Nephron (organoid): ENCODE results near the gene OR52E1.

Source experiments
- H3K27ac Mint-ChIP-seq, 3 experiments: 2 replicates each; pipeline ENCODE4 v1.8.0; 2020; ENCODE audit warnings: mixed read lengths in 3 of 3, mild to moderate bottlenecking in 2 of 3, moderate library complexity in 1 of 3
- H3K27me3 Mint-ChIP-seq: 2 replicates; pipeline ENCODE4 v1.8.0; 2021; ENCODE audit warnings: low read depth, mild to moderate bottlenecking, moderate library complexity, mixed read lengths
- H3K36me3 Mint-ChIP-seq: 2 replicates; pipeline ENCODE4 v1.8.0; 2020; ENCODE audit warnings: low read depth, mixed read lengths
- H3K4me1 Mint-ChIP-seq: 2 replicates; pipeline ENCODE4 v1.8.0; 2020; ENCODE audit warnings: mixed read lengths
- H3K4me3 Mint-ChIP-seq, 3 experiments: 2 replicates each; pipeline ENCODE4 v1.8.0; 2020; ENCODE audit warnings: mild to moderate bottlenecking in 3 of 3, mixed read lengths in 3 of 3, moderate library complexity in 2 of 3
- H3K9me3 Mint-ChIP-seq: 2 replicates; pipeline ENCODE4 v1.8.0; 2020; ENCODE audit warnings: mixed read lengths
- CTCF ChIP-seq, 3 experiments: fragments of 200-600 bp; sonication (generic); IDR thresholded peaks; one replicate each; pipeline ENCODE4 v1.5.0; 2021; ENCODE audit warnings: antibody characterized with exemption in 3 of 3; ENCODE audit not compliant: unreplicated experiment in 3 of 3

Gene OR52E1

GRCh38 chr11:5069272-5069671, at the start of gene OR52E1:
Gene OR52E1 (plus strand): TSS chr11:5069572.
- Mint-ChIP-seq H3K9me3 (no peaks in the 10 kb centered on the region), H3K27me3 (no peaks in the 10 kb centered on the region), H3K4me3 (no peak within 1 kb of the TSS)

GRCh38 chr11:5021996-5022395, 47.4 kb upstream of the OR52E1 start:
- no peak overlapping the region for H3K4me3 Mint-ChIP-seq
- H3K36me3 Mint-ChIP-seq, result no peaks in the 10 kb centered on the region
- H3K27ac Mint-ChIP-seq, result no peak overlapping the region
- TF ChIP-seq CTCF (IDR thresholded peaks at IDR 0.05; ENCODE audit: unreplicated experiment in 3 of 3), result no peak
- H3K4me1 Mint-ChIP-seq, result no peaks in the 10 kb centered on the region
- H3K27me3 Mint-ChIP-seq, result no peaks in the 10 kb centered on the region
- H3K9me3 Mint-ChIP-seq, result peaks cover 26% of the 10 kb centered on the region

More at GRCh38 chr11:5069272-5069671, at the start of gene OR52E1:
- H3K27ac Mint-ChIP-seq, result no peak within 1 kb of the TSS
- H3K4me1 Mint-ChIP-seq, result no peaks in the 10 kb centered on the region
- TF ChIP-seq CTCF (IDR thresholded peaks at IDR 0.05; ENCODE audit: unreplicated experiment in 3 of 3), result no peak
- no peaks in the 10 kb centered on the region for H3K36me3 Mint-ChIP-seq

DNA sequence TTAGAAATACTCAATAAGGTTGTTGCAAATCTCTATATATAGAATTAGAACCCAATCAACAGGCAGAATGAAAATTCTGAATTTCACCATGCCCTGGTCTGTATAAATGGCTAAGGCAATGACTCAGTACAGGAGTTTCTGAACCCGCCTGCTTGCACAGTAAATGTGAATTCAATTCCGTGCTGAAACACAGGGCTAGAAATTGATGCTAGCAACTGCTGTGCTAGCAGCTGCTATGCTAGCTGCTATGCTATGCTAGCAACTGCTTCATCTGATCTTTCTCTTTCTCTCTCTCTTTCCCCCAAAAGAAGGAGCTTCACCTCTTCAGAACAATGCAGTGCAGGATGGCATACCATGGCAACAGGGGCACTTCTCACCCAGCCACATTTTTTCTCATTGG, 32.7 kb upstream of the OR52E1 start:
- Mint-ChIP-seq H3K27me3 (no peaks in the 10 kb centered on the region), H3K9me3 (no peaks in the 10 kb centered on the region), H3K36me3 (no peaks in the 10 kb centered on the region), H3K4me1 (peaks cover 5% of the 10 kb centered on the region), H3K4me3 (no peak overlapping the region), H3K27ac (peak overlapping the region in 1 of 3 experiments; percentile 9)
- TF ChIP-seq CTCF (IDR thresholded peaks at IDR 0.05; ENCODE audit: unreplicated experiment in 3 of 3), result no peak

DNA sequence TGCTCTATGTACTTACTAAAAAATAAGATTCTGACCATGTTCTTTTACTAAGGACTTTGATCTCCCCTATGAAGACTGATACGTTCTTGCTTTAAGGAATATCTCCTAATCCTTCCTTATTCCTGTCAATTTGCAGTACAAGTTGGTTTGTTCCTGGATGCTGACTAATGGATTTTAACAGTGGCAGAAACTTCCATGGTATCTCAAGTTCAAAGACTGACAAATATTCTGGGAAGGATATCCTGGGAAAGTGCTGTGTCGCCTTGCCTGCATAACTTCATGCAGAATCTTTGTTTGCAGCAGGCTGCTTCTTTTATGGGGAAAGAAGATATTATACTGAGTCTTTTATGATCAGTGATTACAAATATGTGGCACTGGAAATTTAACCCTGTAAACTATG, 31.4 kb upstream of the OR52E1 start:
- no peak overlapping the region for H3K27ac Mint-ChIP-seq
- H3K9me3 Mint-ChIP-seq, result no peaks in the 10 kb centered on the region
- H3K36me3 Mint-ChIP-seq, result no peaks in the 10 kb centered on the region
- H3K4me1 Mint-ChIP-seq, result peaks cover 5% of the 10 kb centered on the region
- H3K27me3 Mint-ChIP-seq, result no peaks in the 10 kb centered on the region
- no peak for TF ChIP-seq CTCF (IDR thresholded peaks at IDR 0.05; ENCODE audit: unreplicated experiment in 3 of 3)
- H3K4me3 Mint-ChIP-seq, result no peak overlapping the region

DNA sequence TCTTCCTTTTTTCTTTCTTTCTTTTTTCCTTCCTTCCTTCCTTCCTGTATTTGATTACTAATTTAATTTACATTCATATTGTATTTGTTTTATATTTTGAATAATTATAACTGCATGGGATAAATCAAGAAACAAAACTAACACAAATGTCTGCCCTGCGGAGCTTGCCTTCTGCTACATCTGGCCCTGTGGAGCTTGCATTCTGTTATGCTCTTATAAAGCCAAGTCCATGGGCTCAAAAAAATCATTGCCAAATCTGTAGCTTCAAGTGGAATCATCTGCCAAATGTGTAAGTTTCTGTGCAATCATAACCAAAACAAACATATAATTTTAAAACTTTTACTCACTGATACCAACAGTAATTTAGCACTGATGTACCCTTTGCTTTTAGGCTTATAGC, 31.0 kb upstream of the OR52E1 start:
- Mint-ChIP-seq H3K36me3 (no peaks in the 10 kb centered on the region), H3K27me3 (no peaks in the 10 kb centered on the region), H3K9me3 (no peaks in the 10 kb centered on the region), H3K4me3 (no peak overlapping the region), H3K4me1 (peaks cover 5% of the 10 kb centered on the region), H3K27ac (no peak overlapping the region)
- TF ChIP-seq CTCF (IDR thresholded peaks at IDR 0.05; ENCODE audit: unreplicated experiment in 3 of 3), result no peak

DNA sequence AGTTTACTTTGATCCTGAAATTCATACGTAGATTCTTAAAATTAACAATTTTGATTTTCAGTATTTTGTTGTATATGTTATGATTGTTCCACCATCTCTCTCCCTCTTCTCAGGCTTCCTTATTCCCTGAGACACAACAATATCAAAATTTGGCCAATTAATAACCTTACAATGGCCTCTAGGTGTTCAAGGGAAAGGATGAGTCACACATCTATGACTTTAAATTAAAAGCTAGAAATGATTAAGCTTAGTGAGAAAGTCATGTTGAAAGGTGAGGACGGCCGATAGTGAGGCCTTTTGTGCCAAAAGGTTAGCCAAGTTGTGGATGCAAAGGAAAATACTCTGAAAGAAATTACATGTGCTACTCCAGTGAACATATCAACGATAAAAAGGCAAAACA, 28.5 kb upstream of the OR52E1 start:
- H3K9me3 Mint-ChIP-seq, result no peaks in the 10 kb centered on the region
- peaks cover 5% of the 10 kb centered on the region for H3K4me1 Mint-ChIP-seq
- no peak overlapping the region for H3K27ac Mint-ChIP-seq
- H3K36me3 Mint-ChIP-seq, result no peaks in the 10 kb centered on the region
- no peak for TF ChIP-seq CTCF (IDR thresholded peaks at IDR 0.05; ENCODE audit: unreplicated experiment in 3 of 3)
- H3K27me3 Mint-ChIP-seq, result no peaks in the 10 kb centered on the region
- no peak overlapping the region for H3K4me3 Mint-ChIP-seq
